ENCODE results near the gene BATF3.

The BATF3 gene

GRCh38 chr1:212703991-212704564 is 4.4 kb upstream of the BATF3 start:
- no peak for DNase-seq (ENCODE audit: low spot score)

GRCh38 chr1:212702672-212703071 is 3.0 kb upstream of the BATF3 start:
- no peak for DNase-seq (ENCODE audit: low spot score)

DNA sequence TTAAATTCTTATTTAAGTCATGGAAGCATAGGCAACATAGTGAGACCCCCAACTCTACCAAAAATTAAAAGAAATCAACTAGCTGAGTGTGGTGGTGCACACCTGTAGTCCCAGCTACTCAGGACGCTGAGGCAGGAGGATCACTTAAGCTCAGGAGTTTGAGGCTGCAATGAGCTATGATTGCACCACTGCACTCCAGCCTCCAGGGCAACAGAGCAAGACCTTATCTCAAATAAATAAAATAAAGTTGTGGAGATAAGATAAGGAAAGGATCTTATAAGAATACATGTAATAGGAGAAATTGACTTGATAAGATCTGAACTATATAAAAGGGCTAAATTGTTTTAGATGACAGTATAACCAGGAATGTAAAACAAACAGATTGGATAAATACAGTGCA is 2.3 kb upstream of the BATF3 start:
- no peak for DNase-seq (ENCODE audit: low spot score)

- DNase-seq (ENCODE audit: low spot score), result peak; percentile 37
Measured at GRCh38 chr1:212700892-212701819, 1.5 kb upstream of the BATF3 start.

DNA sequence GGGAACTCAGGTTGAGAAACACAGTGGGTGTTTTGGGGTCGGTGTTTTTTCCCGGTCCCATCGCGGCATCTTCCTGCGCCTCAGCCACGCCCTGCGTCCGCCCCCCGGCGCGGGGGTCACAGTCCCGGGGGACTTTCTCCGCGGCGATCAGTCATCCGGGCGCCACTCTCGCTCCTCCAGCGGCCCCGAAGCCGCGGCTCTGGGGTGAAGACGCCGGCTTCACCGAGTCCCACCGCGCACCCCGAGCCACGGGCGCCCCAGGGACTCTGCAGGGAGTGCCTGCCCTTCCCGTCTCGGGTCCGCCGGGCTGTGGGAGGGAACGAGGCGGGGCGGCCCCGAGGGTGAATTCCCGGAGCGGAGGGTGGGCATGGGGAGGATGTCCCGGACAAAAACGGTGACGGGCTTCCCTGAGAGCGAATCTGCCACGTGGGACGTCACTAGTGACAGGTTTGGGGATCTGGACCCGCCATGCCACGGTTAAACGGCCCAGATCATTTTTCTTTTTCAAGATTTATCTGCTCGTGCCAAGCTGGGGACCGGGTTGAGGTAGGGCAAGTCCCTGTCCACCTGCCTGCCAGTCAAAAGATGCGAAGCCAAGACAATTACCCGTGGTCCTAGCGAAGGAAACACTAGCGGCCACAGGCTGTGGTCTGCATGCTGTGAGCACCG is 717 bp upstream of the BATF3 start:
- DNase-seq (ENCODE audit: low spot score), result peak; percentile 14

- DNase-seq (ENCODE audit: low spot score), result no peak
Measured at GRCh38 chr1:212699104-212699624, 476 bp downstream of the BATF3 start.

GRCh38 chr1:212698467-212699103 is 1.1 kb downstream of the BATF3 start:
- DNase-seq (ENCODE audit: low spot score), result no peak

- no peak for DNase-seq (ENCODE audit: low spot score)
Measured at GRCh38 chr1:212696721-212697331, 2.8 kb downstream of the BATF3 start.

DNA sequence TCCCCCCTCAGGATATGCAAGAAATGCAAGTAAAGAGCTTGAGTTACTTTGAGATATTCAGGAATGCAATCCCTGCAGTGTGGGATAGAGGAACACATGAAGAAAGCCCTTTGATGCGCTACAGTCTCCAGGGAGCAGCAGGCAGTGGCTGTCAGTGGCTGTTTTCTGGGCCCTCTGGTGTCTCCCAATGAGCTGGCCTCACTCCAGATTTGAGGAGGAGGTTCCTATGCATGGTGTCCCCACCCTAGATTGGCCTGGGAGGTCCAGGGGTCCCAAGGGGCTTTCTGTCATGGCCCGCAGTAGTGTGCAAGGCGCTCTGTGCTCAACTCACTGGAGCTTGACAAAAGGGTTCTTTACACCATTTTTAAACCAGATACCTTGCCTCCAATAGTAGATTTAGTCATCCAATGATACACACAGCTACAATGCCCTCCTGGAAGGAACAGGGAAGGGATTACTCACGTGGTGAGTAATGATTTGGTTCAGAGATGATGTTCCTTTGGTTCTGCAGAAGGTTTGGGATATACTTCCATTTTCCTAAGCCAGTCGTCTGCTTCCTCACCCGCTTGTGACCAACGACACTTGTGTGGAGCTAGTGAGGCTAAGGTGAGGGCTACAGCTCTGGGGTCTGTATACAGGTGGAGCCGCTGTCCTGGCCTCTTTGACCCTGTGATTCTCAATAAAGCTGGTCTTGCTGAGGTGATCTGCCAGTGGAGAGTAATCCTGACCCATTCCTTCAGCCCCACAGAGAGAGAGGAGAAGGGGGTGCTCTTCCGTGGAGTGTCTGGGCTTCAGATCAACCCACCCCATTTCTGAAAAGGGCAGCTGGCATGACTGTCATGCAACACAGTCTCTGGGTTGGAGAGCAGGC is 6.6 kb downstream of the BATF3 start:
- DNase-seq (ENCODE audit: low spot score), result no peak

DNA sequence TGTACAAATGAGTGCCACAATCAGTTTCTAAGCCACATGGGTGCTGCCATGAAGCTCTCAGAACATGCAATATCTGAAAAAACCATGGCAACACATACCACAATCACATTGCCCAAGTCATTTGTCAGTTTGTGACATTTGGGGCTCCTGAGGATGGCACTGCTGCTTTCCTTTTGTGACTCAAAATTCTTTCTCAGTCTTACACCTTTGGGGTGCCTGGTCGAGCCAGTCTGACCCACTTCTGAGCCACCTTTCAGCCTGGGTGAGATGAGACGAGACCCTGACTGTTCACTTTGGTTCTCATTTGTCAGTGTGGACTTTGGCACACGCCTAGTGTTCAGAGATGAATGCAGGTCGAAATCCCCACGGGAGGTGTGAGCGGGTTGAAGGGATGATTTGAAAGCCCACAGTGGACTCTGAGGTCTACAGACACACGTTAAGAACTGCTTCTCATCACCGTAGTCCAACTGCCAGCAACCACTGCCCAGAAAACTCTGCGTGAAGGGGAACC is 8.0 kb downstream of the BATF3 start:
- no peak for DNase-seq (ENCODE audit: low spot score)

- DNase-seq (ENCODE audit: low spot score), result no peak
Measured at GRCh38 chr1:212690816-212691403, 8.7 kb downstream of the BATF3 start.

DNA sequence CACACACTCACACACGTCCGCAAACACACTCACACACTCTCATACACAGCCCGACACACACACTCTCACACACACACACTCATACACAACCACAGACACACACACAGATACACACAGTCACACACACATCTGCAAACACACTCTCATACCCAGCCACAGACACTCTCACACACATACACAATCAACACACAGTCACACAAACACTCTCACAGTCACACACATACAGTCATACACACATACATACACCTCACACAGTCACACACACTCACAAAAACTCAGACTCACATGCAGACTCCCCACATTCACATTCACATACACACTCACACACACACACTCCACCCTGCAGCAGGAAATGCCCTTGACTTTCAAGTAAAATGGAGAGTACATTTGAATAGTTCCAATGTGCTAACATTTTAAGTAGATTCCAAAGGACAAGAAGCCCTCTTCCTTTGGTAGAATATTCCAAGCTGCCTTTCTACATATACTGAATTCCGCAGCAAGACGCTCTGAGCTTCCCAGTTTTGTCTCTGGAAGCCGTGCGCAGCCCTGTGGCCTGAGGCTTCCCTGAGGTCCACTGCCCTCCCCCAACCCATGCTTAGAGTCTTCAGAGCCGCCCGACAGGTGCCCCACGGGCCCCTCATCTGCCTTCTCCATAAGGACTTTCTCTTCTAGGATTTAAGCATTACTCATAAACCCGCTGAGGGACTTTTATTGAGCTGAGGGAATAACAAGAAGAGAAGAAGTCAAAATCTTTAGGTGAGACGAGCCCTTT is 9.7 kb downstream of the BATF3 start:
- DNase-seq (ENCODE audit: low spot score), result no peak

GRCh38 chr1:212689196-212689725 is 10.4 kb downstream of the BATF3 start:
- DNase-seq (ENCODE audit: low spot score), result no peak

DNA sequence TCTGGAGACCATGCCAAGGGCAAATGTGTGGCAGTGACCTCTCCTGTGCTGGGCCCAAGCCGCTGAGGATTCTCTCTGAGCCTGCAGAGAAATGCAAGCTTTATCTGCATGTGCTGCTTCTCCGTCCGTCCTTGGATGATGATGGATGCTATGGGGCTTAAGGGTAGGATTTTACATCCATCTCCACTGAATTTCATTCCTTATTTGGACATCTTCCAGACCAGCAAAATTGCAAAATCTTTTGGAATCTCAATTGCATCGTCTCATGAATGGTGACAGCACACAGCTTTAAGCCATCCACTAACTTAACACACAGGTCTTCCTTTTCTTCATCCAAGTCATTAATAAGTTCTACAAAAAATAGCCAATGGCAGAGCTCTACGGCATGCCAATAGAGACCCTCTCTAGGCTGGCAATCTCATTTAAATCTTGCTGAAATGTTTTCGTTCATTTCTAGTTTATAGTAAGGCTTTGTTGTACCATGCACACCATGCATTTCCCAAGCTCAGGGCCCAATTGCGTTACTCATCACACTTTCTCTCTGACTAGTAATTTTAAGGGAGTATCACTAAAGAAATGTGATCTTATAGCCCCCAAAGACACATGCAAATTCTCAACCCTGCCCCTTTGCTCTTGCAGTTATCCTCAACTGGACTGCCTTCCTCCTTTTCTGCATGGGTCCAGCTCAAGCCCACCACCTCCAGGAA is 11.1 kb downstream of the BATF3 start:
- no peak for DNase-seq (ENCODE audit: low spot score)

GRCh38 chr1:212687811-212688210 is 11.8 kb downstream of the BATF3 start:
- DNase-seq (ENCODE audit: low spot score), result no peak

DNA sequence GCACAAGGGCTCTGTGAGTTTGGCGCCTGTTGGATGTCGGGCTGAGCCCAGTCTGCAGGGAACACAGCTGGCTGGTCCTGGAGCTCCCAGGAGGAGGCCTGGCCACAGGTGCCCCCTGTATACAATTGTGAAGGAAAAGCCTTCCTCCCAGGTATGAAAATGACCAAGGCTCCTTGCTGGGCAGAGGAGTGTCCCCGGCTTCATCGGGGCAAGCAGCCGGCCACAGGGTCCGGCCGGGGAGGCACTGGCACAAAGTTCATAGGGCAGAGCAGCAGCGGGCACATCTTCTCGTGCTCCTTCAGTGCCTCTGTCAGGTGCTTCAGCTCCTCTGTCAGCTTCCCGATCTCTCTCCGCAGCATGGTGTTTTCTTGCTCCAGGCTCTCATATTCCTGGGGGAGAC is 13.0 kb downstream of the BATF3 start:
- DNase-seq (ENCODE audit: low spot score), result no peak

DNA sequence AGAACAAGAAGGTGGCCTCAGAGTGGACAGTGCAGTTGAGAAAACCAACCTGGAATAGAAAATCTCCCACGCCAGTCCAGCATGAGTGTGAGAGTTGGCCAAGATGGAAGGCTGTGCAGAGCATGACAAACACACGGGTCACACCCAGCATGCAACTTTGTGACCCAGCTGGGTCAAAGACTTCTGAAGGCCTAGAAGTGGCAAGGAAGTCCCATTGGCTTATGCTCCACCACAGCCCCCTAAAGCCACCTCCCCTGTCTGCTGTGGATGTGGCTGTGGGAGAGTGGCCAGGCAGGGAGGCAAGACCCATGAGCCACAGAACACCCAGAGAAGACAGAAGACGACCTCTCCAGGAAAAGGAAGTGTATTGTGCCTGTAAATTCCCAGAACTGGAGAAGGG is 13.6 kb downstream of the BATF3 start:
- DNase-seq (ENCODE audit: low spot score), result no peak

- no peak for DNase-seq (ENCODE audit: low spot score)
Measured at GRCh38 chr1:212685429-212685828, 14.2 kb downstream of the BATF3 start.

Measured in pons (tissue), 1 donor.